ENCODE measurements around the gene IL22.

DNA sequence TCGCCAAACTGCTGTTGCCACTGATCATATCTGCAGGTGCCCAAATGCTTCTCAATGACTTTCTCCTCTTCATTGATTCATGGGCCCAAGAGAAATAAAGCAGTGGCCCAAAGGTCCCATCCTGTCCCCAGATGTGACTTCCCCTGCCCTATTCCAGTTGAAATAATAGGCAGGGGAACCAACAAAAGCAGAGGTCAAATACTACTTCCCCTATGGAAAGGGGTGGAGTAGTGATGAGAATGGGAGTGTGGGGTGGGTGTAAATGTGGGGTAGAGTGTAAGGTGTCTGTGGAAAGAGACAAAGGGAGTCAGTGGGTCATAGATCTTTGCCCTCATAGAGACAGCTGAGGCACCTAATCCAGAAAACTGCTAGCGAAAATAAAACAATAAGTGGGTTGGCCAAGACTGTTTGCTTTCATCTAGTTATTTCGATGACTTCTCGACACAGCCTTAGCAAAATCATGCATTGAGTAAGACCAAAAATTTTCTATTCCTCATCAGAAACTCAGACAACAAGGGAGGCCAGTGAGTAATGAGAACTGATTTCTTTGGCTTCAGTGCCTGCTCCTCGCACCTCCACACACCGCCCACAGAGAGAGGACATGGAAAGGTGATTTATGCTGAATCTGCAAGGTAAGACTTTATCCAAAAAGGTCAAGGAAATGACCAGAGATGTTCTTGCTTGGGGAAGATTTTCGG is 10.9 kb upstream of the IL22 start:
- TF ChIP-seq, protein P1, sequence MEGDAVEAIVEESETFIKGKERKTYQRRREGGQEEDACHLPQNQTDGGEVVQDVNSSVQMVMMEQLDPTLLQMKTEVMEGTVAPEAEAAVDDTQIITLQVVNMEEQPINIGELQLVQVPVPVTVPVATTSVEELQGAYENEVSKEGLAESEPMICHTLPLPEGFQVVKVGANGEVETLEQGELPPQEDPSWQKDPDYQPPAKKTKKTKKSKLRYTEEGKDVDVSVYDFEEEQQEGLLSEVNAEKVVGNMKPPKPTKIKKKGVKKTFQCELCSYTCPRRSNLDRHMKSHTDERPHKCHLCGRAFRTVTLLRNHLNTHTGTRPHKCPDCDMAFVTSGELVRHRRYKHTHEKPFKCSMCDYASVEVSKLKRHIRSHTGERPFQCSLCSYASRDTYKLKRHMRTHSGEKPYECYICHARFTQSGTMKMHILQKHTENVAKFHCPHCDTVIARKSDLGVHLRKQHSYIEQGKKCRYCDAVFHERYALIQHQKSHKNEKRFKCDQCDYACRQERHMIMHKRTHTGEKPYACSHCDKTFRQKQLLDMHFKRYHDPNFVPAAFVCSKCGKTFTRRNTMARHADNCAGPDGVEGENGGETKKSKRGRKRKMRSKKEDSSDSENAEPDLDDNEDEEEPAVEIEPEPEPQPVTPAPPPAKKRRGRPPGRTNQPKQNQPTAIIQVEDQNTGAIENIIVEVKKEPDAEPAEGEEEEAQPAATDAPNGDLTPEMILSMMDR (optimal IDR thresholded peaks at IDR 0.05 in 1 of 3, IDR thresholded peaks at IDR 0.05 in 1 of 3, conservative IDR thresholded peaks at IDR 0.05 in 1 of 3; ENCODE audit: extremely low read depth in 1 of 3, insufficient read depth in 2 of 3, low read length in 3 of 3): no peak
- no peak for TF ChIP-seq EZH2 (IDR thresholded peaks at IDR 0.05; ENCODE audit: low read length)

All from keratinocyte (primary cell).